ENCODE measurements around the gene SDF4.

The SDF4 gene

GRCh38 chr1:1244192-1244811 is 12.5 kb upstream of the SDF4 start:
- Histone ChIP-seq H3K27ac (ENCODE audit: low read depth, low read length) (no peak overlapping the region), H3K4me3 (ENCODE audit: low read length) (no peak overlapping the region), H3K9me3 (ENCODE audit: control insufficient read depth, insufficient read depth, low read length) (no peaks in the 10 kb centered on the region), H3K9me2 (replicated peaks; ENCODE audit: control insufficient read depth, low read length) (no peaks in the 10 kb centered on the region), H3F3A (ENCODE audit: control insufficient read depth, insufficient read depth) (no peaks in the 10 kb centered on the region), H3K79me2 (ENCODE audit: control insufficient read depth, low read length) (no peaks in the 10 kb centered on the region), H3K36me3 (ENCODE audit: control insufficient read depth, low read length) (no peaks in the 10 kb centered on the region), H3K27me3 (ENCODE audit: control insufficient read depth, low read length) (peaks cover 3% of the 10 kb centered on the region; the same call in 1 of the 2 replicates), H4K20me1 (ENCODE audit: control insufficient read depth, insufficient read depth, low read depth, low read length) (no peaks in the 10 kb centered on the region), H3K4me1 (ENCODE audit: control insufficient read depth, low read length) (no peaks in the 10 kb centered on the region), H3K4me2 (ENCODE audit: low read length) (no peak overlapping the region)
- TF ChIP-seq CTCF (IDR thresholded peaks at IDR 0.05; ENCODE audit: low read depth, low read length, poor library complexity, severe bottlenecking): no peak
- TF ChIP-seq EZH2phosphoT487 (IDR thresholded peaks at IDR 0.05; ENCODE audit: borderline replicate concordance, low read length): no peak

GRCh38 chr1:1243807-1244191 is 12.0 kb upstream of the SDF4 start:
- H3K4me2 ChIP-seq (ENCODE audit: low read length): no peak overlapping the region
- H3K9me2 ChIP-seq (replicated peaks; ENCODE audit: control insufficient read depth, low read length): no peaks in the 10 kb centered on the region
- no peaks in the 10 kb centered on the region for H3K4me1 ChIP-seq (ENCODE audit: control insufficient read depth, low read length)
- H3K9me3 ChIP-seq (ENCODE audit: control insufficient read depth, insufficient read depth, low read length): no peaks in the 10 kb centered on the region
- no peaks in the 10 kb centered on the region for H3F3A ChIP-seq (ENCODE audit: control insufficient read depth, insufficient read depth)
- no peaks in the 10 kb centered on the region for H3K79me2 ChIP-seq (ENCODE audit: control insufficient read depth, low read length)
- TF ChIP-seq EZH2phosphoT487 (IDR thresholded peaks at IDR 0.05; ENCODE audit: borderline replicate concordance, low read length): no peak
- TF ChIP-seq CTCF (IDR thresholded peaks at IDR 0.05; ENCODE audit: low read depth, low read length, poor library complexity, severe bottlenecking): no peak
- H3K27me3 ChIP-seq (ENCODE audit: control insufficient read depth, low read length): peaks cover 3% of the 10 kb centered on the region; the same call in 1 of the 2 replicates
- no peaks in the 10 kb centered on the region for H4K20me1 ChIP-seq (ENCODE audit: control insufficient read depth, insufficient read depth, low read depth, low read length)
- no peak overlapping the region for H3K27ac ChIP-seq (ENCODE audit: low read depth, low read length)
- H3K4me3 ChIP-seq (ENCODE audit: low read length): no peak overlapping the region
- H3K36me3 ChIP-seq (ENCODE audit: control insufficient read depth, low read length): no peaks in the 10 kb centered on the region

GRCh38 chr1:1243266-1243660 is 11.5 kb upstream of the SDF4 start:
- H3K9me2 ChIP-seq (replicated peaks; ENCODE audit: control insufficient read depth, low read length): no peaks in the 10 kb centered on the region
- H3K4me1 ChIP-seq (ENCODE audit: control insufficient read depth, low read length): no peaks in the 10 kb centered on the region
- no peak overlapping the region for H3K4me3 ChIP-seq (ENCODE audit: low read length)
- H3K9me3 ChIP-seq (ENCODE audit: control insufficient read depth, insufficient read depth, low read length): no peaks in the 10 kb centered on the region
- no peaks in the 10 kb centered on the region for H3F3A ChIP-seq (ENCODE audit: control insufficient read depth, insufficient read depth)
- TF ChIP-seq EZH2phosphoT487 (IDR thresholded peaks at IDR 0.05; ENCODE audit: borderline replicate concordance, low read length) (no peak), CTCF (IDR thresholded peaks at IDR 0.05; ENCODE audit: low read depth, low read length, poor library complexity, severe bottlenecking) (no peak)
- H3K79me2 ChIP-seq (ENCODE audit: control insufficient read depth, low read length): no peaks in the 10 kb centered on the region
- H3K27me3 ChIP-seq (ENCODE audit: control insufficient read depth, low read length): peaks cover 3% of the 10 kb centered on the region; the same call in 1 of the 2 replicates
- H3K36me3 ChIP-seq (ENCODE audit: control insufficient read depth, low read length): no peaks in the 10 kb centered on the region
- no peak overlapping the region for H3K4me2 ChIP-seq (ENCODE audit: low read length)
- no peak overlapping the region for H3K27ac ChIP-seq (ENCODE audit: low read depth, low read length)
- no peaks in the 10 kb centered on the region for H4K20me1 ChIP-seq (ENCODE audit: control insufficient read depth, insufficient read depth, low read depth, low read length)
